ENCODE measurements around the gene ULK4.

Gene ULK4

GRCh38 chr3:41612853-41613252 is 349.1 kb downstream of the ULK4 start:
- DNase-seq: no peak

- no peak for DNase-seq
Measured at GRCh38 chr3:41611008-41611407, 350.9 kb downstream of the ULK4 start.

- DNase-seq: no peak
Measured at GRCh38 chr3:41608347-41608746, 353.6 kb downstream of the ULK4 start.

GRCh38 chr3:41603807-41604206 is 358.1 kb downstream of the ULK4 start:
- no peak for DNase-seq

- DNase-seq: no peak
Measured at GRCh38 chr3:41602121-41602520, 359.8 kb downstream of the ULK4 start.

- no peak for DNase-seq
Measured at GRCh38 chr3:41601404-41601987, 360.4 kb downstream of the ULK4 start.

- DNase-seq: no peak
Measured at GRCh38 chr3:41600616-41601015, 361.3 kb downstream of the ULK4 start.

- DNase-seq: no peak
Measured at GRCh38 chr3:41599127-41599484, 362.8 kb downstream of the ULK4 start.

- DNase-seq: no peak
Measured at GRCh38 chr3:41598402-41599126, 363.3 kb downstream of the ULK4 start.

- no peak for DNase-seq
Measured at GRCh38 chr3:41593774-41594173, 368.1 kb downstream of the ULK4 start.

- no peak for DNase-seq
Measured at GRCh38 chr3:41592753-41593510, 369.0 kb downstream of the ULK4 start.

- no peak for DNase-seq
Measured at GRCh38 chr3:41583014-41583413, 378.9 kb downstream of the ULK4 start.

- no peak for DNase-seq
Measured at GRCh38 chr3:41581700-41582099, 380.2 kb downstream of the ULK4 start.

GRCh38 chr3:41580274-41580959 is 381.5 kb downstream of the ULK4 start:
- DNase-seq: peak; percentile 10

GRCh38 chr3:41579861-41580260 is 382.0 kb downstream of the ULK4 start:
- no peak for DNase-seq

- no peak for DNase-seq
Measured at GRCh38 chr3:41578798-41579197, 383.1 kb downstream of the ULK4 start.

GRCh38 chr3:41575724-41576123 is 386.2 kb downstream of the ULK4 start:
- DNase-seq: no peak

- no peak for DNase-seq
Measured at GRCh38 chr3:41574900-41575299, 387.0 kb downstream of the ULK4 start.

GRCh38 chr3:41573591-41573990 is 388.3 kb downstream of the ULK4 start:
- DNase-seq: no peak

- DNase-seq: no peak
Measured at GRCh38 chr3:41572092-41572491, 389.8 kb downstream of the ULK4 start.

- DNase-seq: no peak
Measured at GRCh38 chr3:41569632-41570305, 392.1 kb downstream of the ULK4 start.

- no peak for DNase-seq
Measured at GRCh38 chr3:41565948-41566514, 395.9 kb downstream of the ULK4 start.

GRCh38 chr3:41565003-41565402 is 396.9 kb downstream of the ULK4 start:
- no peak for DNase-seq

Data from NCI-H2171 treated with DMSO at 0.1 percent for 48 hours (cell line).